ENCODE results near the gene VEGFB.

GRCh38 chr11:64232182-64232966 lies 2.0 kb upstream of the VEGFB start:
- no peak for TF ChIP-seq EP300 (IDR thresholded peaks at IDR 0.05; ENCODE audit: borderline replicate concordance in 1 of 2, low read depth in 2 of 2, low read length in 2 of 2)
- TF ChIP-seq, protein P1, sequence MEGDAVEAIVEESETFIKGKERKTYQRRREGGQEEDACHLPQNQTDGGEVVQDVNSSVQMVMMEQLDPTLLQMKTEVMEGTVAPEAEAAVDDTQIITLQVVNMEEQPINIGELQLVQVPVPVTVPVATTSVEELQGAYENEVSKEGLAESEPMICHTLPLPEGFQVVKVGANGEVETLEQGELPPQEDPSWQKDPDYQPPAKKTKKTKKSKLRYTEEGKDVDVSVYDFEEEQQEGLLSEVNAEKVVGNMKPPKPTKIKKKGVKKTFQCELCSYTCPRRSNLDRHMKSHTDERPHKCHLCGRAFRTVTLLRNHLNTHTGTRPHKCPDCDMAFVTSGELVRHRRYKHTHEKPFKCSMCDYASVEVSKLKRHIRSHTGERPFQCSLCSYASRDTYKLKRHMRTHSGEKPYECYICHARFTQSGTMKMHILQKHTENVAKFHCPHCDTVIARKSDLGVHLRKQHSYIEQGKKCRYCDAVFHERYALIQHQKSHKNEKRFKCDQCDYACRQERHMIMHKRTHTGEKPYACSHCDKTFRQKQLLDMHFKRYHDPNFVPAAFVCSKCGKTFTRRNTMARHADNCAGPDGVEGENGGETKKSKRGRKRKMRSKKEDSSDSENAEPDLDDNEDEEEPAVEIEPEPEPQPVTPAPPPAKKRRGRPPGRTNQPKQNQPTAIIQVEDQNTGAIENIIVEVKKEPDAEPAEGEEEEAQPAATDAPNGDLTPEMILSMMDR (IDR thresholded peaks at IDR 0.05; ENCODE audit: control extremely low read depth in 1 of 3, insufficient read depth in 1 of 3, low read depth in 1 of 3, low read length in 3 of 3) = no peak
- TF ChIP-seq BCL11A (IDR thresholded peaks at IDR 0.05; ENCODE audit: low read depth in 2 of 2, low read length in 2 of 2) = no peak
- TF ChIP-seq POLR2AphosphoS5 (IDR thresholded peaks at IDR 0.05; ENCODE audit: low read depth, low read length) = no peak
- TF ChIP-seq, protein P2, sequence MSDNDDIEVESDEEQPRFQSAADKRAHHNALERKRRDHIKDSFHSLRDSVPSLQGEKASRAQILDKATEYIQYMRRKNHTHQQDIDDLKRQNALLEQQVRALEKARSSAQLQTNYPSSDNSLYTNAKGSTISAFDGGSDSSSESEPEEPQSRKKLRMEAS (IDR thresholded peaks at IDR 0.05) = no peak
- no peak for TF ChIP-seq USF2 (IDR thresholded peaks at IDR 0.05; ENCODE audit: low read length)
- no peak for TF ChIP-seq SIX5 (IDR thresholded peaks at IDR 0.05; ENCODE audit: low read depth, low read length)
- TF ChIP-seq SRF (IDR thresholded peaks at IDR 0.05; ENCODE audit: low read depth, low read length) = no peak
- TF ChIP-seq CBX5 (IDR thresholded peaks at IDR 0.05; ENCODE audit: low read depth, low read length) = no peak
- TF ChIP-seq SIN3A (conservative IDR thresholded peaks at IDR 0.05 in 1 of 2, IDR thresholded peaks at IDR 0.05 in 1 of 2; ENCODE audit: low read depth in 1 of 2, low read length in 2 of 2) = no peak
- no peak for TF ChIP-seq SP4 (IDR thresholded peaks at IDR 0.05; ENCODE audit: low read length)

Data from H1 (cell line).